Measurements from ENCODE around the gene EEF2.
A peak's percentile ranks its signal among the peaks of the same experiment; 100 is the strongest.

EEF2 gene

DNA sequence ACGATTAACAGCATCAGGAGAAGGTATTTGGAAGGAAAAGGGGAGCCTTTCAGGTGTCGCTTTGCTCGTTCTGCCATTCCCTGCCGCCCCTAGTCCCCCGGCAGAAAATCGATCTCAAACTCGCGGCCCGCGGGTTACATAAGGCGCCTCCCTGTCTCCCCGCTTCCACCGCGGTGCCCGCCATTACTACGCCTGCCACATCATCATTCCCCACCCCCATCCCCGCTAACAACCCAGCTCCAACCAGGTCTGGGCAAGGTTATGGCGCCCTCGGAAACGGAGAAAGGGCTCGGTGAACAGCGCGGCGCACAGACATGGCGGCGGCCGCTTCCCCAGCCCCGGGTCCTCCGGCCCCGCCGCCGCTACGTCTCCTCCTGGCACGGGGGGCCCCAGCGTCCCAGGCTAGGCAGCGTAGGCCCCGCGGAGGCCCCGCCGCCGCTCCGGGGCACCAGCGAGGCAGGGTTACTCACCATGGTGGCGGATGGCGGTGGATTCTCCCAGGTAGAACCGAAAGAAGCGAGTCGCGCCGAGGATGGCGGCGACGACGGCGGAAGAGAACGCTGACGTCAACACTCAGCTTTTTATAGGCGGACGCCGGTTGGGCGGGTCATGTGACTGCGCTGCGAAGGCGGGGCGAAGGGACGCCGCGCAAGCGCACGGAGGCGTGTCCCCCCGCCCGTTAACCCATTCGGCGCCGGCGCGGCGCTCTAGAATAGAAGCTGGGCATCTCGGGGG lies at the start of gene EEF2:
Gene EEF2, minus strand, starts transcription at position 556 of the 735 bp plus-strand sequence. Its CDS starts 83 bp downstream, at position 473.
- peak; percentile 97 for DNase-seq

DNA sequence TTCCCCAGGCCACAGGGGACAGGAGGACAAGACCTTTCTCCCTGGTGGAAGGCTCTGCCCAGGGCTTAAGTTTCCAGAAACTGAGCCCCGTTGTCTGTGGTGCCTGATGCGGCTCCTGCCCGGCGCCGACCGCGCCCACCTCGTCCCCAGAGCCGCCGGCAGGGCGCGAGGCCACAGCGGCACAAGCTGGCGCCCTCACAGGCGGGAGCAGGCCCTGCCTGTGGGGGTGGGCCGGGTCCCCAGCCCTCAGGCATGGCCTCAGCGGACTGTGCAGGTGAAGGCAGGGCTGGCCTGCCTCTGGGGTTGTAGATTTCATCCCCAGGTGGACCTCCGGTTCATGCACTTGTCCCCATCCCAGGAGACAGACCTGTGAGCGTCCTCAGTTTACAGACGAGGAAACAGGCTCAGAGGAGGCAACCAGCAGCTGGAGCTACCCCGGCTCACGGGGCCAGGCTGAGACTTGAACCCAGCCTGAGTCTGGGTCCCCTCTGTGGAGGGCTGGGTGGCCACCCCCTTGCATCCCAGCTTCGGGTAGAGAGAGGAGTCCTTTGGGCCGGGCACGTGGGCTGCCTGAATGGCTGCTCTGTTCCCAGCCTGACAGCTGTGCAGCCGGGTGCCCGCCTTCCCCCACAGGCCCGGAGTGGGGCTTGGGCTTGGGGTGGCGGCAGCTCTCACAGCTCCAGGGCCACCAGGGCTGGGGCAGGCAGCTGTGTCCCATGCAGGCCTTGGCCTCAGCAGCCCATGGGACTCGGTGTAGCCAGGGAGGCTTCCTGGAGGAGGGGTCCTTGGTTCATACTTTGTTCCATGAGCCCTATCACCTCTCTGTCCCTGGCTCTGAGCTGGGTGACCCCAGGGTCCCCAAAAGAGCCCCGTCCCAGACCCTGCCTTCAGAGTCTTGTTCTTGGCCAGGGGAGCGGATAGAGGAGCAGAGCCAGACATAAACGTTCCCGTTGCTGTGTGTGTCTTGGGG lies 49.1 kb upstream of the EEF2 start:
- no peak for DNase-seq

DNA sequence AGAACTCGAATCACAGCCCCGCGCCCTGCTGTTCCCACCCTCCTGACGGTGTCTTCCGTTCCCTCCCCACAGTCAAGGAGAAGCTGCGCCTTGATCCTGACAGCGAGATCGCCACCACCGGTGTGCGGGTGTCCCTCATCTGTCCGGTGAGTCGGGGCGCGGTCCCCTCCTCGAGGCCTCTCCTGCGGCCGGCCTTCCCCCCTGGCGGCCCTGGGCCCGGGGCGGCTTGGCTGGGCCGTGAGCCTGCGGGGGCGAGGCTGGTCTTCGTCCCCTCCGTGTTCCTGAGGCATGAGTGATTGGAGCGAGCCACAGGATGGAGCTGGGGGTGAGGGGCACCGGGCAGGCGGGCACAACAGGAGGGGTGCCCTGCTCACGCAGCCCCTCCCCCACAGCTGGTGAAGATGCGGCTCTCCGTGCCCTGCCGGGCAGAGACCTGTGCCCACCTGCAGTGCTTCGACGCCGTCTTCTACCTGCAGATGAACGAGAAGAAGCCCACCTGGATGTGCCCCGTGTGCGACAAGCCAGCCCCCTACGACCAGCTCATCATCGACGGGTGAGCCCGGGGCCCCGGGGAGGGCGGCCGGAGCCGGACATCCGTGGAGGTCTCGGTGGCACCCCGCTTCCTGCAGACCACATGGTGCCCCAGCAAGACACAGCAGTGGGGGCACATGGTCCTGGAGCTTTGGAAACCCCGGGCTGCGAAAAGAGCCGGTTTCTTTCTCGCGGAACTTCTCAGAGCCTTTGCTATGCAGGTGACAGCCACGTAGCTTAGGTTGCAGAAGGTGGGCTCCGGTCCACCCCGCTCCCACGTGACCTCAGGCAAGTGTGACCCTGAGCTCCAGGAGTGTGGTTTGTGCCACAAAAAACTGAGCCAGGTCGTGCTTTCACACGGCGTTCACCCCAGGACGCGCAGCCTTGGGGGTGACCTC lies 48.0 kb upstream of the EEF2 start:
- DNase-seq, result no peak

DNA sequence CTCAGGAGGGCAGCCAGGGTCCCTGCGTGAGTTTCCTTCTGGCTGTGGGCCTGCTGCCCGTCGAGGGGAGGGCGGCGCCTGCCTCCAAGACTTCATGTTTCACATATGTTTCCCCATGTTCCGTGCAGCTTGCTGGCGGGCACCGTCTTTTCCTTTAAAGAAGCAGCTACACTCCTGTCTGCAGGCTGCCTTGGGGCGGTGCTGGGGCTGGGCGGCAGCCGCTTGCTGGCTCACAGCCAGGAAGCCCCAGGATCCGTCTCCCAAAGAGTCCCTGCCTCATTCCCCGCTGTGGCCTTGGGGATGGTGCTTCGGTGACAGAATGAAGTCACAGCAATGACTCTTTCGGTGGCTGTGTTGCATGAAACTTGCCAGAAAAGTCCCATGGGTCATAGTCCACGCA lies 47.2 kb upstream of the EEF2 start:
- DNase-seq, result no peak

DNA sequence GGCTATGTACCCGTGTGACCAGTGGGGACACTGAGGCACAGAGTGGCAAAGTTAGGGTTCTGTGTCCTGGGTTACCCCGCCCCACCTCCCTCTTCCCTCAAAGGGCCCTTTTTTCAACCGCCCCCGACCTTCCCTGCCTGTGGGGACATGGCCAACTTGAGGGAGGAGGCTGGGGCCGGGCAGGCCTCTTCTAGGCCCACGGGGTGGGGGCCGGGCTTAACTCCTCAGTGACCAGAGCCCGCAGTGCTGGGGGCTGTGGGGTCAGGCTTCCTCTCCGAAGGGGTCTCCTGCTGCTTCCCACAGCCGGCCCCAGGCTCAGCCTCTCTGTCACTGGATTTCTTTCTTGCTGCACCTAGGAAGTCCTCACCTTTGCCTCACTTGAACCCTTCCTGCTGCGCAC lies 46.2 kb upstream of the EEF2 start:
- no peak for DNase-seq

DNA sequence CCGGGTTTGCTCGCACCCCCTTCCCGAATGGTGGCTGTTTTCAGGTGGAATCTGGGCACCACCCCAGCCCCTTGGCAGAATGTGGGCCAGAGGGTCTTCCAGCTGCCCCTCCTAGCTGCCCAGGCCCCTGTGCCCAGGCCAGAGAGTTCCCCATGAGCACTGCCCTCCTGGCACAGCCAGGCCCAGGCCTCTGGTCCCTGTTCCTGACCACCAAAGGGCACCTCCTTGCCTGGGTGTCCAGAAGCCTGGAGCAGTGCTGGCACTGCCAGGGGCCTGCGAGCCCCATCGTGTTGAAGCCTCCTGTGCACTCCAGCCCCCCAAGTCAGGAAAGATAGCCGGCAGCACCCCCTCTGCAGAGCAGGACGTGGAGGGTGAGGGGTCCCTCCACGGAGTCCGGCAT lies 45.7 kb upstream of the EEF2 start:
- no peak for DNase-seq

DNA sequence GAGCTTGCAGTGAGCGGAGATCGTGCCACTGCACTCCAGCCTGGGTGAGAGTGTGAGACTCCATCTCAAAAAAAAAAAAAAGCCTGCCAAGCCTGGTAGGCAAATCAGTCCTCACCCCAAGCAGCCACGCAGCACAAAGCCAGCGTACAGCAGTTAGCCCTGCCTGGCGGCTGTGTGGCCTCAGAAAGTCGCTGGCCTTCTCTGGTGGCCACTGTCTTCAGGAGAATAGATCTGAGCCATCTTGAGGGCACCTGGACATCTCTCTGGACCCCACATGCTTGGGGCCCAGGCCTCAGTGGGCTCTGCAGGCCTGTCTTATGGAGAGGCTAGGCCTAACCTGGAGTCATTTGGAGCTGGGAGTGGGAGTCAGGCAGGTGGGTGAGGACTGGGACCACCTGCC lies 45.3 kb upstream of the EEF2 start:
- DNase-seq, result no peak

DNA sequence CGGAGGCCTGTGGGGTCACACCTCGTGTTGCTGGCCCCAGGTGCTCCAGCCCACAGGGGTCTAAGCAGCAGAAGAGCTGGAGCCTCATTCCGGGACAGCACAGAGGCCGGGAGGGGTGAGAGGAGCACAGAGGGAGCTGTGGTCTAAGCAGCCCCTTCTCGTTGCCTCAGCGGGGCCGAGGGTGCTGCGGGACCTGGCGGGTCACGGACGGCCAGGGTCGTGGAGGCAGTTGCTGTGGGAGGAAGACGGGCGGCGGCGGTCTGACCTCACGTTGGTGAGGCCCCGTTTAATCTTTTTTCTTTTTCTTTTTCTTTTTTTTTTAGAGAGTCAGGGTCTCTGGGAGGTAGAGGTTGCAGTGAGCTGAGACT lies 44.0 kb upstream of the EEF2 start:
- no peak for DNase-seq

DNA sequence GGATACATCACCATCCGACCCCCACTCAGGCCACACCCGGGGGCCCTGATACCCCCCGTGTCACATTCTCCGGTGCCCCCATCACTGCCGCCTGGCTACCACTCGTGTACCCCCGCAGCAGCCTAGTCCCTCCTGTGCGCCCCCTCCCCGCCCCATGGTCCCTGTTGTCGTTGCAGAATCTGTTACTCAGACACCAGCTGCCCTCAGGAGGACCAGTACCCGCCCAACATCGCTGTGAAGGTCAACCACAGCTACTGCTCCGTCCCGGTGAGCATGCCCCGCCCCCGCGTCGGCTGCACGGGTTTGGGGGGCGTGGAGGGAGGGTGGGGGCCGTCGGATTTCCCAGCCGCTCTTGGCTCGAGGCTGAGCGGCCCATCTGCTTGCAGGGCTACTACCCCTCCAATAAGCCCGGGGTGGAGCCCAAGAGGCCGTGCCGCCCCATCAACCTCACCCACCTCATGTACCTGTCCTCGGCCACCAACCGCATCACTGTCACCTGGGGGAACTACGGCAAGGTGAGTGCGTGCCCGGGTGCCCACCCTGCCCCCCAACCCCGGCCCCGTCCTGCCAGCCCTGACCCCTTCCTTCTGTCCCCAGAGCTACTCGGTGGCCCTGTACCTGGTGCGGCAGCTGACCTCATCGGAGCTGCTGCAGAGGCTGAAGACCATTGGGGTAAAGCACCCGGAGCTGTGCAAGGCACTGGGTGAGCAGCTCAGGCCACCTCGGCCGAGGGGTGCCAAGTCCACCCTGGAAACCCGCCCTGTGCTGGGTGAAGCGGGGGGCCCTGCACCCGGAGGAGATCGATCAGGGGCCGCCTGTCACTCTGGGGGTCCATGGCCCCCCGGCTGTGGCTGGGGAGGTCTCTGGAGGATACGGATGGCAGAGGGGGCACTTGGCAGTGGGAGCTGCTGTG lies 43.3 kb upstream of the EEF2 start:
- no peak for DNase-seq

DNA sequence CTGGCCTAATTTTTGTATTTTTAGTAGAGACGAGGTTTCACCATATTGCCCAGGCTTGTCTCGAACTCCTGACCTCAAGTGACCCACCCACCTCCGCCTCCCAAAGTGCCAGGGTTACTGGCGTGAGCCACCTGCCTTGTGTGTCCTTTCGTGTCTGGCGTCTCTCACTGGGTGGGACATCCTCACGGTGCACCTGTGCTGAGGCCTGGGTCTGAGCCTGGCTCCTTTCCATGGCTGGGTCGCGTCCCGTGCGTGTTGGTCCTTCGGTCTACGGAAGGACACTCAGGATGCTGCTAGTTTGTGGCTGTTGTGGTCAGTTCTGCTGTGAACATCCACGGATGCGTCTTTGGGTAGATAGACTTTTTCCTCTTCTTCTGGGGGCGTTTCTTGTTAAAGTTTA lies 41.9 kb upstream of the EEF2 start:
- no peak for DNase-seq

DNA sequence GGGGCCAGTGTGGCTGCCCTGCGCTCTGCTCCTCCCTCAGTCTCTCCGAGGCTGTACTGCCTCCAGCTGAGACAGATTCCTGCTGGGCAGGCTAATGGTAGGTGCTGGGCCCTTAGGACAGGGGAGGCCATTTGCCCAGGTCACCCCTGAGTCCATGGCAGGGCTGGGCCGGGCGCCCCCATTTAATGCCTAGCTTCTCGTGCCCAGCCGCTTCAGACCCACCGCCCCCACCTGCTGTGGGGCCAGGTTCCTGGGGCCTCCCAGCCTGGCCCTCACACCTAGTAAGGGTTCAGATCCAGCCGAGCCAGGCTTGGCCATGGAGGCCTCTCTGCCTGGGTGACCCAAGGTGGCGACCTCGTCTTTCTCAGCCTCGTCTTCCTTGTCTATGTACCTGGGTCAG lies 40.1 kb upstream of the EEF2 start:
- no peak for DNase-seq

DNA sequence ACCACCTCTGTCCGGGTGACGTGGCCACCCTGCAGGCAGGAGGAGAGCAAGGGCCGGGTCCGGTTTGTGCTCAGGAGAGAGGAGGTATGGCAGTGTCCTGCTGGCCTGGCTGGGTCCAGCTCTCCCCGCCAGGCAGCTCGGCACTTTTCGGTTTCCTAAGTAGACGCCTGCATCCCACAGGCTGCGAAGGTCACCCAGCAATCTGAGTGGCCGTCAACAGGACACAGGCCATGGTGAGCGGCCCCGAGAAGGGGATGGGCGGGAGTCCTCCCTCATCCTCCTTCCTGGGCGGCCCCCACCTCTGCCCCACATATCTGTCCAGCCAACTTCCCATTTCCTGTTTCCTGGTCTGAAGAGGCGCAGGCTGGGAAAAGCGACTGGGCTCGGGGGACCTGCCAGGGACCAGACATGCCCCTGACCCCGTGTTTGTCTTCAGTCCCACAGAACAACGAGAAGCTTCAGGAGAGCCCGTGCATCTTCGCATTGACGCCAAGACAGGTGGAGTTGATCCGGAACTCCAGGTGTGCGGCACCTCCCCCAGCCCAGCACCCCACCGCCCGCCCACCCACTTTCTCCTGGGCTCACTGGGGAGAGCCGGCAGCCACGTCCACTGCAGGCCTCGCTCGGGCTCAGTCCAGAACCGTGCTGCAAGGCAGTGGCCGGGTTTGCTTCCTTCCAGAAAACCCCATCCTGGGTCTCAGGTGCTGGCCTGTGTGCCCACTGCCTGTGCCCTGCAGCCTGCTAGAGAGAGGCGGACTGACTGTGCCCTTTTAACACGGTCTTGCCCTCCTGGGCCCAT lies 38.5 kb upstream of the EEF2 start:
- no peak for DNase-seq

DNA sequence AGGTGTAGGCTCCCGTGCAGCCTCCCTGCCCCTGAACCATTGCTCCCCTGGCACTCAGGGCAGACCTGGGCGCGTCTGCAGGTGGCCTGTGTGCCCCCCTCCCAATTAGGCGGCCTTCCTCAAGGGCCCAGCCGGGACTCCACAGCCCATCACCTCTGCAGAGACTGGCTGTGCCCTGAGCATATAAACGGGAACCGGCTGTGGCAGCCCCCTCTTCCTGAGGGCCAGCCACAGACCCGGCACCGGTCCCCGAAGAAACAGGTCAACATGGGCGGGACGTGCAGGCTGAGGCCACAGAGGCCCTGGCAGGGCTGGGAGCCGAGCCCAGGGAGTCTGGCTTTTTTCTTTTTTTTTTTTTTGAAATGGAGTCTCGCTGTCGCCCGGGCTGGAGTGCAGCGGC lies 34.3 kb upstream of the EEF2 start:
- DNase-seq, result no peak

DNA sequence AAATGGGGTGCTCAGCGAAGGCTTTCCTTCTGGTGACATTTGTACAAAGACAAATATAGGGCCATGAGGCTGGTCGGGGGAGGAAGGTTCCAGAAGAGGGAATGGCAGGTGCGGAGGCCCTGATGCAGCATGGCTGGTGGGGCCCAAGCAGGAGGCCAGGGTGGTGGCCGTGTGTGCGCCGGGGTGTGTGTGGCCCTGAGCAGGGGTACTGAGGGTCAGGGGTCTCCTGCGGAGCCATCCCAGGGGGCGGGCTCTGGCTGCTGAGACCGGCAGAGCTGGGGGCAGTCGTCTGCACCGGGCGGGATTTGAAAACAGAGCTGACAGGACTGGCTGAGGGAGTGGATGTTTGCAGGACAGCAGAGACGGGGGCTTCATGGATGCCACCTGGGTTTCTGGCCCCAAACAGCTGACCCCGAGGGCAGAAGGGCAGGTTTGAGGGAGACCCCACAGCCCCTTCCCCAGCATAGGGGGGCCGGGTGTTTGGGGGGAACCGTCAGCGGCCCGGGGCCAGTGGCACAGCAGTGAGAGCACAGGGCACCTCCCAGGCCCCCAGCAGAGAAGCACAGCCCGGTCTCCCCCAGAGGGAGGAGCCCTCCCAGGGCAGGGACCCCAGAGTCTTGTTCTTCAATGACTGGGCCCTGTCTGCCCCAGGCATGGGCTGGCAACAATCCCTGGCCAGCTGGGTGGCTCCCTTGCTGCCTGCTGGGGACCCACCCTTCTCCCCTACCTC lies 33.7 kb upstream of the EEF2 start:
- no peak for DNase-seq

DNA sequence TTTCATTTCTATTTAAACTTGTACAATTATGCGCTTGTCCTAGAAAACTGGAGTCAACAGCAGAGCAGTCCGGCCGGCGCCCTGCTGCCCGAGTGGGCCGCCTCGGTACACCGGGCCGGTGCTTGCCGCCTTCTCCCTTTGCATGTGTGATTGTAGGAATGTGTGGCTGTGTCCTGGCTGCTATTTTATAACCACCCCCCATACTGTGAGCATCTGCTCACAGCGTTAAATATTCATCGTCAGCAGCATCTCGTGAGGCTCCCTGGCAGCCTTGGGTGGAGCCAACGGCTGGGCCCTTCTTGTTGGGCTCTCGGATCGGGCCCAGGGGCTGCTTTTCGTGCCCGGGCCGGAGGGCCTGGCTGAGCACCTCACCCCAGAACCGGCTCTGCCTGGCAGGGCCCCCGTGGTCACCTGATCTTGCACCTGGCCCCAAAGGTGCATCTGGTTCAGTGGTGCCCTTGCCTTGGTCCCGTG lies 32.9 kb upstream of the EEF2 start:
- peak; percentile 46 for DNase-seq

DNA sequence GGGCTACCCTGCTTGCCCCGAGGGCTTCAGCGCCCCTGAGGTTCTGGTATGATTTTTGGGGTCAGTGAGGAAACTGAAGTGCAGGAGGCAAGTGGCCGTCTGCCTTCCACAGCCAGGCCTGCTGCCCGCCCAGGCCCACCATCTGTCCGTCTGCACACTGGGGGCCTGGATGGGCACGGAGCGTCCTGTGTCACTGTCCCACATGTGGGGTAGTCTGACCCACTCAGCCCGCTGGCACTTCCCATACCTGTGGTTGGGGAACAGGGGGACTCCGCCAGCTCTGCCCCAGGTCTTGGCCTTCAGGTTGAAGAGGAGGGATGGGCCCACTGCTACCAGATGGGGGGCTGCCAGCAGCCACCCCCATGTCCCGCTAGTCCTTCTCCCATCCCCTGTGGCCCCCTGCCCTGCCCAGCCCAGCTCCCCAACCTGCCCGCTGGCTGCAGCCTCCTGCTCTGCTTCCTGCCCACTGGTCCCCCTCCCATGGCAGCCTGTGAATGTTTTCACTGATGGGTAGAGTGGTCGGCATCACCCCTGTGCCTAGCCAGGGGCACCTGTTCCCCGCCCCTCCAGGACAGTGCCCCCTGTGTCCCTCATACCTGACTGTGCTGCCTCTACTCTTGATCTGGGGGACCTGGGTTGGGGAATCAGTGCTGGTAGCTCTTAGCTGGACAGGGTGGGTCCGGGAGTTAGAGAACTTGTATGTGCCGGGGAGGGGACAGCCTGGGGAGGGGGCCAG lies 31.8 kb upstream of the EEF2 start:
- no peak for DNase-seq

DNA sequence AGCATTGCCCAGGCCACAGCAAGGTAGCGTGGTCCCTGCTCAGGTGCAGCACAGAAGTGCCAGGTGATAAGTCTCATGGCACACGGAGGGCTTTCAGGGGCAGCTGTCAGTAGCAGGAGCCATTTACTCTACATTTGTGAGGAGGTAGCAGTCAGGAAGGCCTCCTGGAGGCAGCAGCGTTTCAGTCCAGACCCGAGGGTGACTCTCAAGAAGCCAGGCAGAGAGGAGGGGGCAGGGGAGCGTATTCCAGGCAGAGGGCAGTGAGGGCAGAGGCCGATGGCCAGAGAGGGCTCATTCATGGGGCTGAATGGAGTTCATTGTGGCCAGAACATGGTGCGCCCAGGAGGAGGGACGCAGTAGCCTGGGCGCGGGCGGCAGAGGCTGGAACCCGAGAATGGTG lies 31.2 kb upstream of the EEF2 start:
- no peak for DNase-seq

DNA sequence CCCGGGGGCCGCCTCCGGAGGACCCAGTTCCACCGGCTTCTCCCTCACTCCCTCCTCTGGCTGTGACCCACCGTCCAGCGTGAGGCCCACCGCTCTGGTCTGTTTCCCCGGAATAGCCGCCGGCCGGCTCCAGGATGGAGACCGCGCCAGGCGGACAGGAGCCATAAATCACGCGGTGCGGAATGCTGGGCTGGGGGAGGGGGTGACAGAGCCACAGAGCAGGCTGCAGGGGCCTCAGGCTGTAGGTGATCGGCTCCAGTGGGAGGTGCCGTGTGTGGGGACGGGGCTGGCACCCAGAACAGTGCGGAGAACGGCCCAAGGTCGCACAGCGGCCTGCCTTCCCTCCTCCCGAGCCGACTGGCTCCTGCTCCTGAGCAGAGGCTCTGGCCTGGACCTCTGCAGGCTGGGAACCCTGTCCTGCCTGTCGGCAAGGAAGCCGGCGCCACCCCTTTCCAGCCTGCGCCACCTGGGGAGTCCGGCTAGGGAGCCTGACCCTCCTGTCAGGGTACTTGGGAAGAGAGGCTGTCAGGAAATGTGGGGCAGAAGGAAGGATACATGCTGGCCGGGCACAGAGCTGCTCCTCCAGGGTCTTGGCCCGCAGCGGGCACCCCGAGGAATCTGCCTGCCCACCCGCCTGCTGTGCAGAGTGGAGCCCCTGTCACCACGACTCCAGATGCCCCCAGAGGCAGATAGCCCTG lies 30.6 kb upstream of the EEF2 start:
- DNase-seq, result no peak

Data from activated CD8-positive, alpha-beta memory T cell treated with anti-CD3 and anti-CD28 coated beads, Interleukin-2, amount 50 U/mL, for 48 hours (primary cell).